Activated CD4-positive, alpha-beta memory T cell treated with anti-CD3 and anti-CD28 coated beads, Interleukin-2, amount 10 ng/mL, durations not matched to agents 7 days and 5 days (primary cell): ENCODE data around the gene FALEC. TPM values are rescaled to one million over a fixed set of nuclear protein-coding genes. Genes with fewer than 3 reads are reported as not detected.
"Not testable (repeated sequence)": the region's sequence is repeated elsewhere in the genome, so short reads cannot be mapped to it uniquely, and the experiment has no call there.

Experiments used
- CTCF ChIA-PET: fragments of 350-600 bp; sonication (Branson Sonifier 250); formaldehyde crosslinking; loops from one replicate; lab custom pipeline; 2021; ENCODE audit warnings: antibody characterized with exemption, inconsistent platforms; lab: Charles Lee
- POLR2A ChIA-PET: fragments of 350-600 bp; sonication (Branson Sonifier 250); formaldehyde crosslinking; loops from one replicate; lab custom pipeline; 2021; ENCODE audit warnings: antibody characterized with exemption; lab: Charles Lee
- DNase-seq: peaks from one replicate; pipeline ENCODE4 v3.0.0-alpha.2; 2020
- H3K27ac Mint-ChIP-seq: one replicate; pipeline ENCODE4 v1.8.0; 2021; ENCODE audit warnings: mild to moderate bottlenecking, mixed read lengths
- H3K27me3 Mint-ChIP-seq: one replicate; pipeline ENCODE4 v1.8.0; 2021; ENCODE audit warnings: mixed read lengths
- H3K36me3 Mint-ChIP-seq: one replicate; pipeline ENCODE4 v1.8.0; 2021; ENCODE audit warnings: low read depth, mixed read lengths
- H3K4me1 Mint-ChIP-seq: one replicate; pipeline ENCODE4 v1.8.0; 2021; ENCODE audit warnings: mixed read lengths
- H3K4me3 Mint-ChIP-seq: one replicate; pipeline ENCODE4 v1.8.0; 2021; ENCODE audit warnings: mild to moderate bottlenecking, mixed read lengths
- H3K9me3 Mint-ChIP-seq: one replicate; pipeline ENCODE4 v1.8.0; 2021; ENCODE audit warnings: mixed read lengths
- total RNA-seq, 2 experiments: library from RNA; stranded (reverse); gene quantifications; one replicate each; pipeline ENCODE4 v1.2.3, GENCODE V29; 2021

FALEC gene
- total RNA-seq, 2 experiments from 2014 or later: not detected

- H3K27me3 Mint-ChIP-seq: no peaks in the 10 kb centered on the region
- no peaks in the 10 kb centered on the region for H3K9me3 Mint-ChIP-seq
- peaks cover 53% of the 10 kb centered on the region for H3K36me3 Mint-ChIP-seq
- peak within 1 kb of the TSS; percentile 98 for H3K4me3 Mint-ChIP-seq
- peak; percentile 93 for DNase-seq
- peaks cover 26% of the 10 kb centered on the region for H3K4me1 Mint-ChIP-seq
- CTCF ChIA-PET: interaction anchor here (0.8 to 13.3 kb wide), 11 partner anchors 9 to 401 kb away, joined by 3 to 282 read pairs (median 4); partner anchors contain the start of genes ENSA and GOLPH3L
- POLR2A ChIA-PET: interaction anchor here (0.7 to 21.2 kb wide), 31 partner anchors 10 to 736 kb away, joined by 3 to 1377 read pairs (median 5); partner anchors contain the start of genes ARNT, CTSS, ENSA and GOLPH3L
- H3K27ac Mint-ChIP-seq: peak within 1 kb of the TSS; percentile 97
Observed at GRCh38 chr1:150579110-150579944, 63.8 kb downstream of the FALEC start, which contains the start of gene MCL1. Gene MCL1, minus strand, starts transcription at chr1:150579610. Its CDS starts 80 bp downstream, at chr1:150579530.

GRCh38 chr1:150579945-150580642 lies 64.5 kb downstream of the FALEC start:
- H3K9me3 Mint-ChIP-seq: no peaks in the 10 kb centered on the region
- peak overlapping the region; percentile 82 for H3K4me3 Mint-ChIP-seq
- peaks cover 19% of the 10 kb centered on the region for H3K4me1 Mint-ChIP-seq
- no peak for DNase-seq
- H3K27me3 Mint-ChIP-seq: no peaks in the 10 kb centered on the region
- peaks cover 45% of the 10 kb centered on the region for H3K36me3 Mint-ChIP-seq
- H3K27ac Mint-ChIP-seq: peak overlapping the region; percentile 84
- ChIA-PET POLR2A (interaction anchor here (0.7 to 21.2 kb wide), 29 partner anchors 9 to 737 kb away, joined by 3 to 1377 read pairs (median 5); partner anchors contain the start of genes ARNT, CTSS, ENSA and GOLPH3L), CTCF (interaction anchor here (0.8 to 13.3 kb wide), 11 partner anchors 9 to 400 kb away, joined by 3 to 282 read pairs (median 4); partner anchors contain the start of genes ENSA and GOLPH3L)

GRCh38 chr1:150580966-150581365 lies 65.4 kb downstream of the FALEC start:
- ChIA-PET CTCF (interaction anchor here (13.3 kb wide), 1 partner anchor 17 kb away, joined by 282 read pairs; no protein-coding TSS in a partner anchor), POLR2A (interaction anchor here (0.7 to 21.2 kb wide), 8 partner anchors 8 to 116 kb away, joined by 3 to 1377 read pairs (median 16); partner anchors contain the start of genes ENSA and GOLPH3L)
- not testable (repeated sequence) for H3K9me3 Mint-ChIP-seq, H3K27me3 Mint-ChIP-seq, DNase-seq
- H3K27ac Mint-ChIP-seq: peak overlapping the region; percentile 84
- peaks cover 20% of the 10 kb centered on the region for H3K4me1 Mint-ChIP-seq
- peak overlapping the region; percentile 82 for H3K4me3 Mint-ChIP-seq
- peaks cover 40% of the 10 kb centered on the region for H3K36me3 Mint-ChIP-seq

- not testable (repeated sequence) for H3K27me3 Mint-ChIP-seq, H3K4me3 Mint-ChIP-seq, H3K27ac Mint-ChIP-seq, H3K9me3 Mint-ChIP-seq, DNase-seq
- ChIA-PET CTCF (interaction anchor here (13.3 kb wide), 1 partner anchor 17 kb away, joined by 282 read pairs; no protein-coding TSS in a partner anchor), POLR2A (interaction anchor here (0.7 to 21.2 kb wide), 6 partner anchors 8 to 115 kb away, joined by 3 to 1377 read pairs (median 64); partner anchors contain the start of genes ENSA and GOLPH3L)
- Mint-ChIP-seq H3K36me3 (peaks cover 35% of the 10 kb centered on the region), H3K4me1 (peaks cover 20% of the 10 kb centered on the region)
Observed at GRCh38 chr1:150581437-150581836, 65.9 kb downstream of the FALEC start.

GRCh38 chr1:150581962-150582361 lies 66.4 kb downstream of the FALEC start:
- Mint-ChIP-seq H3K36me3 (peaks cover 30% of the 10 kb centered on the region), H3K4me1 (peaks cover 20% of the 10 kb centered on the region)
- H3K27ac Mint-ChIP-seq, DNase-seq, H3K27me3 Mint-ChIP-seq, H3K4me3 Mint-ChIP-seq, H3K9me3 Mint-ChIP-seq, CTCF ChIA-PET: not testable (repeated sequence)
- POLR2A ChIA-PET: interaction anchor here (1.3 to 21.2 kb wide), 4 partner anchors 13 to 48 kb away, joined by 4 to 1377 read pairs (median 129); partner anchors contain the start of gene ENSA

GRCh38 chr1:150582371-150582770 lies 66.8 kb downstream of the FALEC start:
- no peaks in the 10 kb centered on the region for H3K27me3 Mint-ChIP-seq
- H3K4me3 Mint-ChIP-seq: no peak overlapping the region
- ChIA-PET POLR2A (interaction anchor here (1.3 to 21.2 kb wide), 3 partner anchors 13 to 47 kb away, joined by 4 to 1377 read pairs (median 7); partner anchors contain the start of gene ENSA), CTCF (no interaction called here)
- no peak overlapping the region for H3K27ac Mint-ChIP-seq
- peaks cover 26% of the 10 kb centered on the region for H3K36me3 Mint-ChIP-seq
- peaks cover 20% of the 10 kb centered on the region for H3K4me1 Mint-ChIP-seq
- no peaks in the 10 kb centered on the region for H3K9me3 Mint-ChIP-seq
- DNase-seq: no peak

Other genes with a start within 250 kb of the FALEC start
- gene APH1A, start 246.7 kb upstream of the FALEC start, total RNA-seq: 100 to 1,000 TPM; 142 to 144 TPM
- 1 to 10 TPM; 4.1 TPM for gene C1orf54, start 243.0 kb upstream of the FALEC start, total RNA-seq
- 1 to 10 TPM; 1.5 to 1.7 TPM for gene CIART, start 233.2 kb upstream of the FALEC start, total RNA-seq
- 10 to 100 TPM; 67.2 to 68.2 TPM for gene MRPS21, start 221.9 kb upstream of the FALEC start, total RNA-seq
- gene PRPF3, start 194.2 kb upstream of the FALEC start, total RNA-seq: 10 to 100 TPM; 60.3 to 64.7 TPM
- gene RPRD2, start 151.6 kb upstream of the FALEC start, total RNA-seq: 10 to 100 TPM; 33.6 to 35.0 TPM
- gene TARS2, start 28.3 kb upstream of the FALEC start, total RNA-seq: 10 to 100 TPM; 37.2 to 38.8 TPM
- gene ECM1, start 7.6 kb upstream of the FALEC start, total RNA-seq: 1 to 10 TPM; 2.4 to 3.8 TPM
- gene ADAMTSL4, start 33.7 kb downstream of the FALEC start, total RNA-seq: 1 to 10 TPM; 1.4 to 1.6 TPM
- 100 to 1,000 TPM; 470 to 472 TPM for gene MCL1, start 63.9 kb downstream of the FALEC start, total RNA-seq
- gene ENSA, start 113.9 kb downstream of the FALEC start, total RNA-seq: 100 to 1,000 TPM; 221 to 223 TPM
- gene GOLPH3L, start 181.4 kb downstream of the FALEC start, total RNA-seq: 10 to 100 TPM; 24.8 to 26.5 TPM
- gene HORMAD1, start 205.1 kb downstream of the FALEC start, total RNA-seq: under 1 TPM in 1 of 2 experiments, not detected in 1; 0.30 TPM